Measurements from ENCODE around the gene MAP4K2. TPM values are rescaled to one million over a fixed set of nuclear protein-coding genes. Genes with fewer than 3 reads are reported as not detected.

MAP4K2 gene
- total RNA-seq, 1 donor from 2014 or later, result 20.2 TPM

- H3K4me1 Mint-ChIP-seq (ENCODE audit: unreplicated experiment), result peaks cover 8% of the 10 kb centered on the region
- no peaks in the 10 kb centered on the region for H3K27me3 Mint-ChIP-seq
- DNase-seq (ENCODE audit: extremely low spot score, unreplicated experiment), result no peak
- H3K36me3 Mint-ChIP-seq, result no peaks in the 10 kb centered on the region
- H3K9me3 Mint-ChIP-seq, result no peaks in the 10 kb centered on the region
- H3K4me3 Mint-ChIP-seq, result no peak overlapping the region
- TF ChIP-seq, protein P1, sequence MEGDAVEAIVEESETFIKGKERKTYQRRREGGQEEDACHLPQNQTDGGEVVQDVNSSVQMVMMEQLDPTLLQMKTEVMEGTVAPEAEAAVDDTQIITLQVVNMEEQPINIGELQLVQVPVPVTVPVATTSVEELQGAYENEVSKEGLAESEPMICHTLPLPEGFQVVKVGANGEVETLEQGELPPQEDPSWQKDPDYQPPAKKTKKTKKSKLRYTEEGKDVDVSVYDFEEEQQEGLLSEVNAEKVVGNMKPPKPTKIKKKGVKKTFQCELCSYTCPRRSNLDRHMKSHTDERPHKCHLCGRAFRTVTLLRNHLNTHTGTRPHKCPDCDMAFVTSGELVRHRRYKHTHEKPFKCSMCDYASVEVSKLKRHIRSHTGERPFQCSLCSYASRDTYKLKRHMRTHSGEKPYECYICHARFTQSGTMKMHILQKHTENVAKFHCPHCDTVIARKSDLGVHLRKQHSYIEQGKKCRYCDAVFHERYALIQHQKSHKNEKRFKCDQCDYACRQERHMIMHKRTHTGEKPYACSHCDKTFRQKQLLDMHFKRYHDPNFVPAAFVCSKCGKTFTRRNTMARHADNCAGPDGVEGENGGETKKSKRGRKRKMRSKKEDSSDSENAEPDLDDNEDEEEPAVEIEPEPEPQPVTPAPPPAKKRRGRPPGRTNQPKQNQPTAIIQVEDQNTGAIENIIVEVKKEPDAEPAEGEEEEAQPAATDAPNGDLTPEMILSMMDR (conservative IDR thresholded peaks at IDR 0.05), result no peak
- H3K27ac Mint-ChIP-seq, result no peak overlapping the region
Observed at GRCh38 chr11:64799256-64799622, 3.8 kb downstream of the MAP4K2 start.

- Mint-ChIP-seq H3K4me3 (no peak overlapping the region), H3K27me3 (no peaks in the 10 kb centered on the region), H3K36me3 (no peaks in the 10 kb centered on the region), H3K27ac (no peak overlapping the region), H3K9me3 (no peaks in the 10 kb centered on the region), H3K4me1 (ENCODE audit: unreplicated experiment) (no peaks in the 10 kb centered on the region)
- TF ChIP-seq, protein P1 (conservative IDR thresholded peaks at IDR 0.05), result no peak
- no peak for DNase-seq (ENCODE audit: extremely low spot score, unreplicated experiment)
Observed at GRCh38 chr11:64796757-64797541, 6.1 kb downstream of the MAP4K2 start.

DNA sequence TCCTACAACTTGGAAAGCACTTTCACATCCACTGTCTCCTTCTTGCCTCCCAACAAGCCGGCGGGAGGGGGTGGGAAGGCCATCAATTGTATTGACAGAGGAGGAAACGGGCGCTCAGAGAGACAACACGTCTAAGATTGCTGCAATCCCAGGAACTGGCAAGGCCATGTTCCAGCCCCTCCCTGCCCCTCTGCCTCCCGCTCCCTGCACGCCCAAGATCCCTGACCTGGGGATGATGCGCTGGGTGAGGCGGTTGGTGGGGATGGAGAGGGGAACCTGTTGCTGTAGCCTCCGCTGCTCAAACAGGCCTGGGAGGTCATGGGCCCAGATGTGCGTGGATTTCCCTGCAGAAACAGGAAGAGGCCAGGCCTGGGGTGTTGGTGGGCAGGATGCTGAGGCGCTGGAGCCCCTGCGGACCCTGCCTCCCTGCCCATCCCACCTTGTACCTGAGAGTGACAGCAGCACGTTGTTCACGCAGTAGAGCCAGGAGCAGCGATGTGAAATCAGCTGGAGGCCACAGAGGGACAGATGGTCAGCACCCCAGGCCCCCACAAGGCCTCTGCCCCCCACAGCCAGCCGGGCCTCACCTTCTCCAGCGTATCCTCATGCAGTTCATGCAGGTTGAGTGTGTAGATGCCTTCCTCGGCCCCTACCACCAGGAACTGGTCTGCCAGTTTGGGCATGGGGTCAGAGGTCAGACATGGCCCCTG, 6.8 kb downstream of the MAP4K2 start:
- no peaks in the 10 kb centered on the region for H3K4me1 Mint-ChIP-seq (ENCODE audit: unreplicated experiment)
- H3K27me3 Mint-ChIP-seq, result no peaks in the 10 kb centered on the region
- no peak overlapping the region for H3K27ac Mint-ChIP-seq
- no peak for DNase-seq (ENCODE audit: extremely low spot score, unreplicated experiment)
- H3K36me3 Mint-ChIP-seq, result no peaks in the 10 kb centered on the region
- no peaks in the 10 kb centered on the region for H3K9me3 Mint-ChIP-seq
- TF ChIP-seq, protein P1 (conservative IDR thresholded peaks at IDR 0.05), result no peak
- no peak overlapping the region for H3K4me3 Mint-ChIP-seq

DNA sequence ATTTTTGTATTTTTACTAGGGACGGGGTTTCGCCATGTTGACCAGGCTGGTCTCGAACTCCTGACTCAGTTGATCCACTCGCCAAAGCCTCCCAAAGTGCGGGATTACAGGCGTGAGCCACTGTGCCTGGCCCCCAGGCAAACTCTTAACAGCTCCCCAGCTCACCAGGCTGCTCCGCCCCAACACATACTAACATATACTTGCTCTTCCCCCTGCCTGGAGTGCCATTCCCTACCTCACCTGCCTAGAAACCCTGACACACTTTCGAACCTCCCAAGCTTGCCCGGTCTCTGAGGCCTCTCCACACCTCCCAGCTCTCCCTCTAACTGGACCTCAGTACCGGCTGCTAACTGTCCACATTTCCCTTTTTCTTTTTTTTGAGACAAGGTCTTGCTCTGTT, 8.5 kb downstream of the MAP4K2 start:
- DNase-seq (ENCODE audit: extremely low spot score, unreplicated experiment), result no peak
- no peaks in the 10 kb centered on the region for H3K36me3 Mint-ChIP-seq
- TF ChIP-seq, protein P1 (conservative IDR thresholded peaks at IDR 0.05), result no peak
- H3K4me3 Mint-ChIP-seq, result no peak overlapping the region
- H3K4me1 Mint-ChIP-seq (ENCODE audit: unreplicated experiment), result no peaks in the 10 kb centered on the region
- no peak overlapping the region for H3K27ac Mint-ChIP-seq
- H3K9me3 Mint-ChIP-seq, result no peaks in the 10 kb centered on the region
- no peaks in the 10 kb centered on the region for H3K27me3 Mint-ChIP-seq

GRCh38 chr11:64793271-64794160, 9.5 kb downstream of the MAP4K2 start:
- Mint-ChIP-seq H3K27me3 (no peaks in the 10 kb centered on the region), H3K9me3 (no peaks in the 10 kb centered on the region), H3K27ac (no peak overlapping the region), H3K36me3 (no peaks in the 10 kb centered on the region), H3K4me1 (ENCODE audit: unreplicated experiment) (no peaks in the 10 kb centered on the region), H3K4me3 (no peak overlapping the region)
- DNase-seq (ENCODE audit: extremely low spot score, unreplicated experiment), result no peak
- TF ChIP-seq, protein P1 (conservative IDR thresholded peaks at IDR 0.05), result no peak

All from type B pancreatic cell (in vitro differentiated cells).